A673 (cell line): ENCODE measurements around the gene MIS18A. TPM values are rescaled to one million over a fixed set of nuclear protein-coding genes. Genes with fewer than 3 reads are reported as not detected.

Source experiments
- BruUV-seq: library from RNA; stranded (reverse); fragments of 400-500 nt; replicated peaks from 2 replicates; lab custom pipeline; 2021; lab: Mats Ljungman, UMichigan
- CTCF ChIA-PET: fragments of 300-600 bp; sonication (Branson Sonifier 250); formaldehyde crosslinking; loops from one replicate; lab custom pipeline; 2022; ENCODE audit warnings: antibody characterized with exemption; lab: Charles Lee
- POLR2A ChIA-PET: fragments of 300-600 bp; sonication (Branson Sonifier 250); formaldehyde crosslinking; loops from one replicate; lab custom pipeline; 2022; ENCODE audit warnings: antibody characterized with exemption; ENCODE audit not compliant: low non-redundant PET; lab: Charles Lee
- DNase-seq: peaks from one replicate; pipeline ENCODE4 v3.0.0-alpha.2; 2015; ENCODE audit warnings: low spot score
- H3K27ac ChIP-seq: fragments of 200-600 bp; sonication (generic); 2 replicates; pipeline ENCODE4 v1.5.1; 2016; ENCODE audit warnings: mixed run types, low read depth, mild to moderate bottlenecking, mixed read lengths, antibody characterized with exemption, low read length; ENCODE audit not compliant: poor library complexity, severe bottlenecking
- H3K27me3 ChIP-seq: fragments of 200-600 bp; sonication (generic); replicated peaks from 2 replicates; pipeline ENCODE4 v1.6.1; 2017; ENCODE audit warnings: mixed run types, low read depth, mild to moderate bottlenecking, mixed read lengths, antibody characterized with exemption, low read length; ENCODE audit not compliant: insufficient read depth, poor library complexity
- H3K36me3 ChIP-seq: fragments of 200-600 bp; sonication (generic); 2 replicates; pipeline ENCODE4 v1.6.1; 2016; ENCODE audit warnings: mixed run types, mild to moderate bottlenecking, mixed read lengths, antibody characterized with exemption, low read length; ENCODE audit not compliant: insufficient read depth, poor library complexity, severe bottlenecking
- H3K4me1 ChIP-seq: fragments of 200-600 bp; sonication (generic); 2 replicates; pipeline ENCODE4 v1.6.1; 2017; ENCODE audit warnings: mixed run types, mild to moderate bottlenecking, mixed read lengths, antibody characterized with exemption, low read length; ENCODE audit not compliant: insufficient read depth, poor library complexity, severe bottlenecking
- H3K4me3 ChIP-seq: fragments of 200-600 bp; sonication (generic); 2 replicates; pipeline ENCODE4 v1.5.1; 2016; ENCODE audit warnings: low read depth, mixed run types, mild to moderate bottlenecking, mixed read lengths, low read length; ENCODE audit not compliant: poor library complexity, severe bottlenecking
- H3K9me3 ChIP-seq: fragments of 200-600 bp; sonication (generic); 2 replicates; pipeline ENCODE4 v1.6.1; 2016; ENCODE audit warnings: mixed run types, low read depth, mild to moderate bottlenecking, mixed read lengths, antibody characterized with exemption, low read length; ENCODE audit not compliant: poor library complexity, severe bottlenecking
- EZH2 ChIP-seq: fragments of 200-600 bp; sonication (generic); IDR thresholded peaks from 2 replicates; pipeline ENCODE4 v1.6.1; 2017; ENCODE audit warnings: borderline replicate concordance, low read depth, mild to moderate bottlenecking, mixed read lengths, antibody characterized with exemption, low read length; ENCODE audit not compliant: poor library complexity, severe bottlenecking
- intact Hi-C: fragments of 100-400 bp; cut with micrococcal nuclease; formaldehyde crosslinking; loops from one replicate; pipeline ENCODE4 v1.10.0; 2022; ENCODE audit not compliant: unreplicated experiment
- total RNA-seq: library from RNA; stranded (reverse); gene quantifications from 2 replicates; pipeline ENCODE4 v1.2.3, GENCODE V29; 2021
- TF ChIP-seq, protein P1 (sequence below): fragments of 300-800, 200-600 bp; sonication (generic); conservative IDR thresholded peaks from 2 replicates; pipeline ENCODE4 v1.5.1; 2017; ENCODE audit warnings: low read depth, mild to moderate bottlenecking, antibody characterized with exemption, low read length, moderate library complexity, mixed read lengths

MIS18A gene
- total RNA-seq, 1 experiment from 2014 or later = 40.1 TPM

DNA sequence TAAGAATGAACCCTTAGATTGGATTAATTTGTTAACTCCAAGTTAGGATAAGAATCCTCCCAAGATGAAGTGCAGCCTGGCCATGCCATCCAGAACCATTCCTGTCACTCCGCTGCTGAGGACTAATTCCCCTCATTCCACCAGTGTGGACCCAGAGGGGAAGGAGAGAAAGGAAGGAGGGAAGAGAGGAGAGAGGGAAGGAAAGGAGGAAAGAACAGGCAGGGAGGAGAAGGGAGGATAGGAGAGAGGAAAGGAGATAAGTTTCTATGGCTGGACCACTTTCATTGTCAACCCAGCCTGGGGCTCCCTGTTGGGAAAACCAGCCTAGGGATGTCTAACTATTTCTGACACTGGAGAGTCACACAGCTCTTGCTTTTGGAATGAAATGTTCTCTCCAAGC lies 24.5 kb upstream of the MIS18A start:
- no peak overlapping the region for H3K4me3 ChIP-seq
- POLR2A ChIA-PET = no interaction called here
- H3K36me3 ChIP-seq = peaks cover 2% of the 10 kb centered on the region
- no peaks in the 10 kb centered on the region for H3K9me3 ChIP-seq
- H3K27me3 ChIP-seq = no peaks in the 10 kb centered on the region
- intact Hi-C loops = no loop called here
- DNase-seq = no peak
- CTCF ChIA-PET = no interaction called here
- no TSS peak for BruUV-seq
- TF ChIP-seq, protein P1, sequence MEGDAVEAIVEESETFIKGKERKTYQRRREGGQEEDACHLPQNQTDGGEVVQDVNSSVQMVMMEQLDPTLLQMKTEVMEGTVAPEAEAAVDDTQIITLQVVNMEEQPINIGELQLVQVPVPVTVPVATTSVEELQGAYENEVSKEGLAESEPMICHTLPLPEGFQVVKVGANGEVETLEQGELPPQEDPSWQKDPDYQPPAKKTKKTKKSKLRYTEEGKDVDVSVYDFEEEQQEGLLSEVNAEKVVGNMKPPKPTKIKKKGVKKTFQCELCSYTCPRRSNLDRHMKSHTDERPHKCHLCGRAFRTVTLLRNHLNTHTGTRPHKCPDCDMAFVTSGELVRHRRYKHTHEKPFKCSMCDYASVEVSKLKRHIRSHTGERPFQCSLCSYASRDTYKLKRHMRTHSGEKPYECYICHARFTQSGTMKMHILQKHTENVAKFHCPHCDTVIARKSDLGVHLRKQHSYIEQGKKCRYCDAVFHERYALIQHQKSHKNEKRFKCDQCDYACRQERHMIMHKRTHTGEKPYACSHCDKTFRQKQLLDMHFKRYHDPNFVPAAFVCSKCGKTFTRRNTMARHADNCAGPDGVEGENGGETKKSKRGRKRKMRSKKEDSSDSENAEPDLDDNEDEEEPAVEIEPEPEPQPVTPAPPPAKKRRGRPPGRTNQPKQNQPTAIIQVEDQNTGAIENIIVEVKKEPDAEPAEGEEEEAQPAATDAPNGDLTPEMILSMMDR = no peak
- TF ChIP-seq EZH2 = no peak
- no peaks in the 10 kb centered on the region for H3K4me1 ChIP-seq
- H3K27ac ChIP-seq = no peak overlapping the region

DNA sequence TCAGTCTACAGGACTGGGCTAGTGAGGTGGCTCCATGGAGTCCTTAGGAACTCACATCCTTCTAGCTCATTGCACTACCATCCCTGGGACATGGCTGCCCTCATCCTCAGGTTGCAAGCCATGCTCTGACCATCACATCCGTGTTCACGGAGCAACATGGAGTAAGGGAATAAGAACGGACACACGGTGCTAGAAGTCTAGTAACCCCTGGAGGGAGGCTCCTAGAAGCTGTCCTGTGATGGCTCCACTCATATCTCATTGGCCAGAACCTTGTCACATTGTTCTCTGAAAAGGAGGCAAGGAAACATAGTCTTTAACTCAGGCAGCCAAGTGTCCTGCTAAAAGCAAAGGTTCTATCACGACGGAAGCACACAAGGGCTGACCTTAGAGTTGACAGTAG lies 23.7 kb upstream of the MIS18A start:
- BruUV-seq = no TSS peak
- POLR2A ChIA-PET = no interaction called here
- CTCF ChIA-PET = no interaction called here
- Histone ChIP-seq H3K4me1 (no peaks in the 10 kb centered on the region), H3K4me3 (no peak overlapping the region), H3K36me3 (no peaks in the 10 kb centered on the region), H3K27ac (no peak overlapping the region), H3K27me3 (no peaks in the 10 kb centered on the region), H3K9me3 (no peaks in the 10 kb centered on the region)
- no peak for DNase-seq
- intact Hi-C loops = no loop called here
- TF ChIP-seq, protein P1 = no peak
- no peak for TF ChIP-seq EZH2

DNA sequence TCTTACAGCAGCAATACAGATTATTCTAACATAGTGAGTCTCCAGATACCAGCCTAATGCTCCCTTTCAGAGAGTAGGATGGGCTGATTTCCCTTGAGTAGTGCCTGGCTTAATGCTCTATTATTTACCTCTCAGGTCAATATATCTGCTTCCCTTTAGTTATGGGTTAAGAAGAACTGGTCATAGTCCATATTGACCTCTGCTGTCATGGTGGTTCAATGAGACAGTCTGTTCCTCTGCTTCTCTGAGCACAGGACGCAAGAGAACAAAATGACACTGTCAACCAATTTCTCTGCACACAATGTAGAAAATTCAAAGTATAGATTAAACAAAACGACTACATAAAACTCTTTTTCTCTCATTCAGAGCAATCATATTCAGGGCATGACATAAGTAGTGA lies 22.7 kb upstream of the MIS18A start:
- H3K4me1 ChIP-seq = no peaks in the 10 kb centered on the region
- no peak for DNase-seq
- no peaks in the 10 kb centered on the region for H3K36me3 ChIP-seq
- intact Hi-C loops = no loop called here
- POLR2A ChIA-PET = no interaction called here
- TF ChIP-seq, protein P1 = no peak
- BruUV-seq = no TSS peak
- H3K9me3 ChIP-seq = no peaks in the 10 kb centered on the region
- no peak overlapping the region for H3K4me3 ChIP-seq
- CTCF ChIA-PET = no interaction called here
- no peaks in the 10 kb centered on the region for H3K27me3 ChIP-seq
- H3K27ac ChIP-seq = no peak overlapping the region
